Caco-2 (cell line): ENCODE data around the gene UFD1. TPM values are rescaled to one million over a fixed set of nuclear protein-coding genes. Genes with fewer than 3 reads are reported as not detected.

Experiments
- BruUV-seq: library from RNA; stranded (reverse); fragments of 400-500 nt; replicated peaks from 2 replicates; lab custom pipeline; 2021; lab: Mats Ljungman, UMichigan
- CTCF ChIA-PET: fragments of 300-600 bp; sonication (Branson Sonifier 250); formaldehyde crosslinking; loops from one replicate; lab custom pipeline; 2022; ENCODE audit warnings: antibody characterized with exemption; lab: Charles Lee
- POLR2A ChIA-PET: fragments of 300-600 bp; sonication (Branson Sonifier 250); formaldehyde crosslinking; loops from one replicate; lab custom pipeline; 2022; ENCODE audit warnings: antibody characterized with exemption; lab: Charles Lee
- DNase-seq, 2 experiments: peaks; one replicate each; pipeline versions ENCODE4 v3.0.0 to v3.0.0-alpha.2; 2020 to 2022
- H3K27me3 ChIP-seq: replicated peaks from 2 replicates; pipeline ENCODE4 v1.6.0; 2011; ENCODE audit warnings: low read length; ENCODE audit not compliant: control insufficient read depth, insufficient read depth
- H3K36me3 ChIP-seq: 2 replicates; pipeline ENCODE4 v1.5.1; 2011; ENCODE audit warnings: low read length; ENCODE audit not compliant: control insufficient read depth, insufficient read depth
- H3K4me1 ChIP-seq: fragments of 250-450 bp; sonication (Bioruptor Pico); 2 replicates; pipeline ENCODE4 v1.5.1; 2020; ENCODE audit warnings: mild to moderate bottlenecking
- H3K4me3 ChIP-seq: 2 replicates; pipeline ENCODE4 v1.5.1; 2011; ENCODE audit warnings: low read depth, mild to moderate bottlenecking, control low read depth, low read length
- H3K9me3 ChIP-seq: fragments of 250-450 bp; sonication (Bioruptor Pico); 2 replicates; pipeline ENCODE4 v1.5.1; 2020; ENCODE audit warnings: mild to moderate bottlenecking, moderate library complexity
- H3K27ac Mint-ChIP-seq: one replicate; pipeline ENCODE4 v1.8.0; 2022; ENCODE audit warnings: mixed read lengths; ENCODE audit not compliant: unreplicated experiment
- H3K27me3 Mint-ChIP-seq: one replicate; pipeline ENCODE4 v1.8.0; 2022; ENCODE audit warnings: mixed read lengths; ENCODE audit not compliant: insufficient read depth, unreplicated experiment
- H3K36me3 Mint-ChIP-seq: one replicate; pipeline ENCODE4 v1.8.0; 2022; ENCODE audit warnings: mild to moderate bottlenecking, mixed read lengths; ENCODE audit not compliant: insufficient read depth, unreplicated experiment
- H3K4me1 Mint-ChIP-seq: one replicate; pipeline ENCODE4 v1.8.0; 2022; ENCODE audit warnings: low read depth, mixed read lengths; ENCODE audit not compliant: unreplicated experiment
- H3K4me3 Mint-ChIP-seq: one replicate; pipeline ENCODE4 v1.8.0; 2022; ENCODE audit warnings: mild to moderate bottlenecking, moderate library complexity, mixed read lengths; ENCODE audit not compliant: unreplicated experiment
- H3K9me3 Mint-ChIP-seq: one replicate; pipeline ENCODE4 v1.8.0; 2022; ENCODE audit warnings: mixed read lengths; ENCODE audit not compliant: unreplicated experiment
- CTCF ChIP-seq, 2 experiments: fragments of 200-600 bp in 1 of 2; IDR thresholded peaks; 1 replicate in 1 of 2; 2 replicates in 1 of 2; pipeline versions ENCODE4 v1.5.1 to v1.8.0; 2011 to 2022; ENCODE audit warnings: antibody characterized with exemption in 1 of 2, control low read depth in 1 of 2, inconsistent platforms in 1 of 2, low read depth in 1 of 2, low read length in 1 of 2, mild to moderate bottlenecking in 1 of 2, moderate library complexity in 1 of 2; ENCODE audit not compliant: insufficient read depth in 1 of 2, severe bottlenecking in 1 of 2, unreplicated experiment in 1 of 2
- intact Hi-C: fragments of 100-400 bp; cut with micrococcal nuclease; formaldehyde crosslinking; loops from one replicate; pipeline ENCODE4 v1.10.0; 2022; ENCODE audit not compliant: unreplicated experiment
- total RNA-seq: library from RNA; stranded (reverse); gene quantifications from 2 replicates; pipeline ENCODE4 v1.2.3, GENCODE V29; 2022

The UFD1 gene
- total RNA-seq, 1 experiment from 2014 or later: 102 TPM

- Histone ChIP-seq H3K27me3 (no peaks in the 10 kb centered on the region), H3K4me1 (no peaks in the 10 kb centered on the region), H3K36me3 (no peaks in the 10 kb centered on the region), H3K4me3 (no peak overlapping the region), H3K9me3 (no peaks in the 10 kb centered on the region)
- Mint-ChIP-seq H3K4me1 (no peaks in the 10 kb centered on the region), H3K4me3 (no peak overlapping the region), H3K36me3 (peaks cover 8% of the 10 kb centered on the region), H3K27me3 (no peaks in the 10 kb centered on the region), H3K9me3 (no peaks in the 10 kb centered on the region), H3K27ac (no peak overlapping the region)
- ChIA-PET POLR2A (no interaction called here), CTCF (no interaction called here)
- BruUV-seq: no TSS peak
- intact Hi-C loops: no loop called here
- no peak for TF ChIP-seq CTCF (IDR thresholded peaks at IDR 0.05; ENCODE audit: insufficient read depth in 1 of 2, low read depth in 1 of 2, low read length in 1 of 2, severe bottlenecking in 1 of 2, unreplicated experiment in 1 of 2)
- DNase-seq: no peak
Observed at GRCh38 chr22:19526702-19527111, 47.7 kb upstream of the UFD1 start.

GRCh38 chr22:19526076-19526701 is 47.2 kb upstream of the UFD1 start:
- intact Hi-C loops: no loop called here
- H3K4me3 ChIP-seq: no peak overlapping the region
- Mint-ChIP-seq H3K27me3 (no peaks in the 10 kb centered on the region), H3K4me3 (no peak overlapping the region), H3K36me3 (peaks cover 8% of the 10 kb centered on the region), H3K4me1 (no peaks in the 10 kb centered on the region), H3K27ac (no peak overlapping the region), H3K9me3 (no peaks in the 10 kb centered on the region)
- no peaks in the 10 kb centered on the region for H3K27me3 ChIP-seq
- POLR2A ChIA-PET: no interaction called here
- no peak for DNase-seq
- H3K36me3 ChIP-seq: no peaks in the 10 kb centered on the region
- TF ChIP-seq CTCF (IDR thresholded peaks at IDR 0.05; ENCODE audit: insufficient read depth in 1 of 2, low read depth in 1 of 2, low read length in 1 of 2, severe bottlenecking in 1 of 2, unreplicated experiment in 1 of 2): no peak
- H3K9me3 ChIP-seq: no peaks in the 10 kb centered on the region
- CTCF ChIA-PET: no interaction called here
- no TSS peak for BruUV-seq
- no peaks in the 10 kb centered on the region for H3K4me1 ChIP-seq

GRCh38 chr22:19525666-19526065 is 46.7 kb upstream of the UFD1 start:
- no peaks in the 10 kb centered on the region for H3K9me3 ChIP-seq
- Mint-ChIP-seq H3K4me3 (no peak overlapping the region), H3K4me1 (no peaks in the 10 kb centered on the region), H3K36me3 (peaks cover 8% of the 10 kb centered on the region), H3K27ac (no peak overlapping the region), H3K27me3 (no peaks in the 10 kb centered on the region), H3K9me3 (no peaks in the 10 kb centered on the region)
- CTCF ChIA-PET: no interaction called here
- DNase-seq: peak in 1 of 2 experiments; percentile 21
- intact Hi-C loops: no loop called here
- no peak for TF ChIP-seq CTCF (IDR thresholded peaks at IDR 0.05; ENCODE audit: insufficient read depth in 1 of 2, low read depth in 1 of 2, low read length in 1 of 2, severe bottlenecking in 1 of 2, unreplicated experiment in 1 of 2)
- no peaks in the 10 kb centered on the region for H3K36me3 ChIP-seq
- no peaks in the 10 kb centered on the region for H3K4me1 ChIP-seq
- no peak overlapping the region for H3K4me3 ChIP-seq
- no peaks in the 10 kb centered on the region for H3K27me3 ChIP-seq
- BruUV-seq: no TSS peak
- POLR2A ChIA-PET: no interaction called here
